H9 (cell line): ENCODE results near the gene EFNA5. TPM values are rescaled to one million over a fixed set of nuclear protein-coding genes. Genes with fewer than 3 reads are reported as not detected.

Experiments used
- DNase-seq: peaks from one replicate; pipeline ENCODE4 v3.0.0-alpha.2; 2017
- H2AFZ ChIP-seq: one replicate; pipeline ENCODE4 v1.6.1; 2013; ENCODE audit warnings: mild to moderate bottlenecking, low read length, control low read depth, moderate library complexity
- H2AK5ac ChIP-seq: 2 replicates; pipeline ENCODE4 v1.6.1; 2013; ENCODE audit warnings: low read length, control low read depth, mixed read lengths; ENCODE audit not compliant: insufficient read length
- H2BK120ac ChIP-seq: one replicate; pipeline ENCODE4 v1.6.1; 2013; ENCODE audit warnings: low read depth, mild to moderate bottlenecking, low read length, control low read depth, inconsistent platforms; ENCODE audit not compliant: poor library complexity, severe bottlenecking
- H2BK12ac ChIP-seq: 2 replicates; pipeline ENCODE4 v1.6.1; 2013; ENCODE audit warnings: low read length, control low read depth, mixed read lengths, low read depth; ENCODE audit not compliant: insufficient read length
- H2BK15ac ChIP-seq: 2 replicates; pipeline ENCODE4 v1.6.1; 2013; ENCODE audit warnings: low read depth, low read length, control low read depth
- H2BK20ac ChIP-seq: one replicate; pipeline ENCODE4 v1.6.1; 2013; ENCODE audit warnings: low read depth, mild to moderate bottlenecking, low read length, control low read depth, inconsistent platforms; ENCODE audit not compliant: poor library complexity, severe bottlenecking
- H2BK5ac ChIP-seq: 2 replicates; pipeline ENCODE4 v1.6.1; 2013; ENCODE audit warnings: low read length, control low read depth, mixed read lengths; ENCODE audit not compliant: insufficient read length
- H3K14ac ChIP-seq: 2 replicates; pipeline ENCODE4 v1.6.1; 2013; ENCODE audit warnings: low read length, control low read depth; ENCODE audit not compliant: insufficient read depth
- H3K18ac ChIP-seq: 2 replicates; pipeline ENCODE4 v1.6.1; 2013; ENCODE audit warnings: low read depth, mild to moderate bottlenecking, mixed read lengths, low read length, control low read depth; ENCODE audit not compliant: insufficient read length
- H3K23ac ChIP-seq: 2 replicates; pipeline ENCODE4 v1.6.1; 2013; ENCODE audit warnings: low read length, control low read depth, mixed read lengths, low read depth; ENCODE audit not compliant: insufficient read length
- H3K23me2 ChIP-seq: 2 replicates; pipeline ENCODE4 v1.6.1; 2013; ENCODE audit warnings: low read depth, mild to moderate bottlenecking, mixed read lengths, low read length, control low read depth; ENCODE audit not compliant: insufficient read length, poor library complexity, severe bottlenecking
- H3K27ac ChIP-seq: 2 replicates; pipeline ENCODE4 v1.5.1; 2013; ENCODE audit warnings: low read length, control low read depth, mixed read lengths, low read depth; ENCODE audit not compliant: insufficient read length
- H3K27me3 ChIP-seq: 2 replicates; pipeline ENCODE4 v1.6.1; 2013; ENCODE audit warnings: low read length, control low read depth, inconsistent platforms; ENCODE audit not compliant: insufficient read depth
- H3K4ac ChIP-seq: 2 replicates; pipeline ENCODE4 v1.6.1; 2013; ENCODE audit warnings: low read depth, mild to moderate bottlenecking, control low read depth, inconsistent platforms, low read length, moderate library complexity
- H3K4me1 ChIP-seq: 2 replicates; pipeline ENCODE4 v1.6.1; 2013; ENCODE audit warnings: low read length, control low read depth, inconsistent platforms; ENCODE audit not compliant: insufficient read depth
- H3K4me2 ChIP-seq: 2 replicates; pipeline ENCODE4 v1.6.1; 2013; ENCODE audit warnings: low read length, control low read depth, mixed read lengths; ENCODE audit not compliant: insufficient read length, insufficient read depth
- H3K56ac ChIP-seq: 2 replicates; pipeline ENCODE4 v1.6.1; 2013; ENCODE audit warnings: low read depth, mild to moderate bottlenecking, mixed read lengths, low read length, control low read depth; ENCODE audit not compliant: insufficient read length
- H3K79me1 ChIP-seq: 2 replicates; pipeline ENCODE4 v1.6.1; 2013; ENCODE audit warnings: low read depth, mild to moderate bottlenecking, moderate library complexity, low read length, control low read depth, inconsistent platforms; ENCODE audit not compliant: insufficient read depth, poor library complexity, severe bottlenecking
- H3K79me2 ChIP-seq: 2 replicates; pipeline ENCODE4 v1.6.1; 2013; ENCODE audit warnings: low read length, control low read depth, inconsistent platforms; ENCODE audit not compliant: insufficient read depth
- H3K9ac ChIP-seq: 2 replicates; pipeline ENCODE4 v1.6.1; 2013; ENCODE audit warnings: low read length, control low read depth, mixed read lengths; ENCODE audit not compliant: insufficient read length; ENCODE audit errors: extremely low read depth
- H3K9me3 ChIP-seq: one replicate; pipeline ENCODE4 v1.6.1; 2013; ENCODE audit warnings: low read depth, low read length, inconsistent platforms; ENCODE audit not compliant: control insufficient read depth
- H3T11ph ChIP-seq: one replicate; pipeline ENCODE4 v1.6.1; 2013; ENCODE audit warnings: mild to moderate bottlenecking, low read length, control low read depth, inconsistent platforms
- H4K20me1 ChIP-seq: one replicate; pipeline ENCODE4 v1.6.1; 2013; ENCODE audit not compliant: control insufficient read depth, insufficient read length, insufficient read depth
- H4K5ac ChIP-seq: 2 replicates; pipeline ENCODE4 v1.6.1; 2013; ENCODE audit warnings: low read depth, mild to moderate bottlenecking, mixed read lengths, low read length, control low read depth; ENCODE audit not compliant: insufficient read length
- H4K8ac ChIP-seq: replicated peaks from 2 replicates; pipeline ENCODE4 v1.6.1; 2013; ENCODE audit warnings: low read length, control low read depth, mixed read lengths, low read depth; ENCODE audit not compliant: insufficient read length
- H4K91ac ChIP-seq: 2 replicates; pipeline ENCODE4 v1.6.1; 2013; ENCODE audit warnings: low read depth, mild to moderate bottlenecking, moderate library complexity, mixed read lengths, low read length, control low read depth; ENCODE audit not compliant: insufficient read length
- H3K27ac Mint-ChIP-seq, 3 experiments: 2 replicates in 2 of 3; 3 replicates in 1 of 3; pipeline ENCODE4 v1.8.0; 2020 to 2021; ENCODE audit warnings: mixed read lengths in 3 of 3, mild to moderate bottlenecking in 1 of 3, moderate library complexity in 1 of 3
- H3K27me3 Mint-ChIP-seq: 2 replicates; pipeline ENCODE4 v1.8.0; 2021; ENCODE audit warnings: low read depth, mild to moderate bottlenecking, moderate library complexity, mixed read lengths
- H3K36me3 Mint-ChIP-seq, 3 experiments: 2 replicates in 2 of 3; 3 replicates in 1 of 3; pipeline ENCODE4 v1.8.0; 2020 to 2021; ENCODE audit warnings: low read depth in 3 of 3, mixed read lengths in 3 of 3; ENCODE audit not compliant: insufficient read depth in 1 of 3
- H3K4me1 Mint-ChIP-seq, 2 experiments: 2 replicates each; pipeline ENCODE4 v1.8.0; 2020; ENCODE audit warnings: mixed read lengths in 2 of 2
- H3K4me3 Mint-ChIP-seq, 2 experiments: 2 replicates in 1 of 2; 3 replicates in 1 of 2; pipeline ENCODE4 v1.8.0; 2020 to 2021; ENCODE audit warnings: mild to moderate bottlenecking in 2 of 2, mixed read lengths in 2 of 2, moderate library complexity in 1 of 2
- H3K9me3 Mint-ChIP-seq, 2 experiments: 2 replicates in 1 of 2; 3 replicates in 1 of 2; pipeline ENCODE4 v1.8.0; 2020; ENCODE audit warnings: mild to moderate bottlenecking in 2 of 2, mixed read lengths in 2 of 2, moderate library complexity in 1 of 2
- CTCF ChIP-seq: fragments of 200-600 bp; sonication (generic); conservative IDR thresholded peaks from 3 replicates; pipeline ENCODE4 v1.8.0; 2021; ENCODE audit warnings: antibody characterized with exemption, mild to moderate bottlenecking
- WGBS: extraction: QIAGEN DNeasy Blood & Tissue Kit; methylation state at CpG from one replicate; pipeline ENCODE4 v1.1.7; 2013; ENCODE audit warnings: missing lambda C conversion rate, low lambda C conversion rate, mixed read lengths; ENCODE audit not compliant: insufficient read length; ENCODE audit errors: extremely low coverage; 5-methylcytosine and 5-hydroxymethylcytosine counted together
- total RNA-seq: library from RNA; stranded (reverse); gene quantifications from 2 replicates; pipeline ENCODE4 v1.2.1, GENCODE V29; 2021

Gene EFNA5
- total RNA-seq, 1 experiment from 2014 or later: 20.4 TPM

- H3K9me3 ChIP-seq: no peaks in the 10 kb centered on the region
- DNase-seq: no peak
- TF ChIP-seq CTCF: no peak
- H3K18ac ChIP-seq: no peak overlapping the region
- no peak overlapping the region for H2BK15ac ChIP-seq
- no peak overlapping the region for H4K8ac ChIP-seq
- no peak overlapping the region for H3K9ac ChIP-seq
- H4K20me1 ChIP-seq: no peaks in the 10 kb centered on the region
- no peak overlapping the region for H3K4me2 ChIP-seq
- no peak overlapping the region for H3K23ac ChIP-seq
- H3K4me3 Mint-ChIP-seq: no peak overlapping the region
- no peak overlapping the region for H3T11ph ChIP-seq
- no peaks in the 10 kb centered on the region for H3K79me2 ChIP-seq
- no peak overlapping the region for H2BK12ac ChIP-seq
- no peak overlapping the region for H2AK5ac ChIP-seq
- H3K27me3 ChIP-seq: no peaks in the 10 kb centered on the region
- H3K9me3 Mint-ChIP-seq: no peaks in the 10 kb centered on the region; a peak in 1 of 5 replicates
- no peak overlapping the region for H3K56ac ChIP-seq
- no peak overlapping the region for H3K4ac ChIP-seq
- H2BK20ac ChIP-seq: no peak overlapping the region
- H3K79me1 ChIP-seq: no peaks in the 10 kb centered on the region
- H4K91ac ChIP-seq: no peak overlapping the region
- no peaks in the 10 kb centered on the region for H3K23me2 ChIP-seq
- peaks cover 80 to 82% of the 10 kb centered on the region in 2 experiments for H3K4me1 Mint-ChIP-seq
- H3K27ac ChIP-seq: no peak overlapping the region
- no peak overlapping the region for H2AFZ ChIP-seq
- H3K27me3 Mint-ChIP-seq: no peaks in the 10 kb centered on the region
- H4K5ac ChIP-seq: no peak overlapping the region
- H2BK120ac ChIP-seq: no peak overlapping the region
- no CpG with 5 or more reads among the region's 2 CpGs for WGBS
- no peak overlapping the region for H2BK5ac ChIP-seq
- H3K14ac ChIP-seq: no peak overlapping the region
- H3K36me3 Mint-ChIP-seq: 0 out of 7 replicates have a peak, but pooled peaks cover 0 to 4% (median 0%) of the 10 kb centered on the region in 3 experiments
- H3K4me1 ChIP-seq: peaks cover 10% of the 10 kb centered on the region; the same call in 1 of the 2 replicates
- H3K27ac Mint-ChIP-seq: no peak overlapping the region; a peak in 1 of 7 replicates
Observed at GRCh38 chr5:107400328-107400727, 270.4 kb downstream of the EFNA5 start.
